Peyer's patch (tissue), 4 donors: ENCODE results near the gene MEGF6.

Experiments
- POLR2A ChIP-seq, 2 donors: fragments of 450-650 bp; IDR thresholded peaks; one replicate each; pipeline ENCODE4 v1.5.1; 2017; ENCODE audit warnings: antibody characterized with exemption in 2 of 2, mild to moderate bottlenecking in 2 of 2, moderate library complexity in 2 of 2
- TF ChIP-seq, protein P1 (sequence below), 6 experiments: fragments of 450-650 bp in 4 of 6; fragments of 200-600 bp in 2 of 6; sonication (generic) in 1 of 6; IDR thresholded peaks; one replicate each; pipeline ENCODE4 v1.5.1; 2017 to 2019; ENCODE audit warnings: antibody characterized with exemption in 6 of 6, mild to moderate bottlenecking in 3 of 6, moderate library complexity in 1 of 6

GRCh38 chr1:3604997-3605823 is 6.1 kb downstream of the MEGF6 start:
- TF ChIP-seq, protein P1, sequence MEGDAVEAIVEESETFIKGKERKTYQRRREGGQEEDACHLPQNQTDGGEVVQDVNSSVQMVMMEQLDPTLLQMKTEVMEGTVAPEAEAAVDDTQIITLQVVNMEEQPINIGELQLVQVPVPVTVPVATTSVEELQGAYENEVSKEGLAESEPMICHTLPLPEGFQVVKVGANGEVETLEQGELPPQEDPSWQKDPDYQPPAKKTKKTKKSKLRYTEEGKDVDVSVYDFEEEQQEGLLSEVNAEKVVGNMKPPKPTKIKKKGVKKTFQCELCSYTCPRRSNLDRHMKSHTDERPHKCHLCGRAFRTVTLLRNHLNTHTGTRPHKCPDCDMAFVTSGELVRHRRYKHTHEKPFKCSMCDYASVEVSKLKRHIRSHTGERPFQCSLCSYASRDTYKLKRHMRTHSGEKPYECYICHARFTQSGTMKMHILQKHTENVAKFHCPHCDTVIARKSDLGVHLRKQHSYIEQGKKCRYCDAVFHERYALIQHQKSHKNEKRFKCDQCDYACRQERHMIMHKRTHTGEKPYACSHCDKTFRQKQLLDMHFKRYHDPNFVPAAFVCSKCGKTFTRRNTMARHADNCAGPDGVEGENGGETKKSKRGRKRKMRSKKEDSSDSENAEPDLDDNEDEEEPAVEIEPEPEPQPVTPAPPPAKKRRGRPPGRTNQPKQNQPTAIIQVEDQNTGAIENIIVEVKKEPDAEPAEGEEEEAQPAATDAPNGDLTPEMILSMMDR (IDR thresholded peaks at IDR 0.05), result no peak
- TF ChIP-seq POLR2A (IDR thresholded peaks at IDR 0.05), result no peak
